HepG2 (cell line): ENCODE results near the gene ZNF630.
"Not testable (repeated sequence)": the region's sequence is repeated elsewhere in the genome, so short reads cannot be mapped to it uniquely, and the experiment has no call there.

ENCODE experiments used
- FOXA1 ChIP-seq, 2 experiments: fragments of 450-650 bp in 1 of 2; sonication (generic) in 1 of 2; formaldehyde crosslinking in 1 of 2; IDR thresholded peaks; 2 replicates each; pipeline versions ENCODE4 v1.4.0 to v1.6.1; 2016 to 2020; ENCODE audit warnings: missing genetic modification reagents in 1 of 2
- RAD21 ChIP-seq: fragments of 450-650 bp; formaldehyde crosslinking; IDR thresholded peaks from 2 replicates; pipeline ENCODE4 v1.5.0; 2020; ENCODE audit warnings: mild to moderate bottlenecking
- TF ChIP-seq, protein P1 (sequence below): sonication (generic); formaldehyde crosslinking; IDR thresholded peaks from 2 replicates; pipeline ENCODE4 v1.4.0; 2020; ENCODE audit warnings: missing genetic modification reagents, borderline replicate concordance
- TF ChIP-seq, protein P2 (sequence below): sonication (generic); formaldehyde crosslinking; IDR thresholded peaks from 2 replicates; pipeline ENCODE4 v1.5.0; 2020; ENCODE audit warnings: mild to moderate bottlenecking, missing genetic modification reagents, moderate library complexity

- TF ChIP-seq RAD21 (CRISPR knock-in tag); FOXA1 (IDR thresholded peaks at IDR 0.05); FOXA1 (CRISPR knock-in tag; IDR thresholded peaks at IDR 0.05): not testable (repeated sequence)
- TF ChIP-seq, protein P1, sequence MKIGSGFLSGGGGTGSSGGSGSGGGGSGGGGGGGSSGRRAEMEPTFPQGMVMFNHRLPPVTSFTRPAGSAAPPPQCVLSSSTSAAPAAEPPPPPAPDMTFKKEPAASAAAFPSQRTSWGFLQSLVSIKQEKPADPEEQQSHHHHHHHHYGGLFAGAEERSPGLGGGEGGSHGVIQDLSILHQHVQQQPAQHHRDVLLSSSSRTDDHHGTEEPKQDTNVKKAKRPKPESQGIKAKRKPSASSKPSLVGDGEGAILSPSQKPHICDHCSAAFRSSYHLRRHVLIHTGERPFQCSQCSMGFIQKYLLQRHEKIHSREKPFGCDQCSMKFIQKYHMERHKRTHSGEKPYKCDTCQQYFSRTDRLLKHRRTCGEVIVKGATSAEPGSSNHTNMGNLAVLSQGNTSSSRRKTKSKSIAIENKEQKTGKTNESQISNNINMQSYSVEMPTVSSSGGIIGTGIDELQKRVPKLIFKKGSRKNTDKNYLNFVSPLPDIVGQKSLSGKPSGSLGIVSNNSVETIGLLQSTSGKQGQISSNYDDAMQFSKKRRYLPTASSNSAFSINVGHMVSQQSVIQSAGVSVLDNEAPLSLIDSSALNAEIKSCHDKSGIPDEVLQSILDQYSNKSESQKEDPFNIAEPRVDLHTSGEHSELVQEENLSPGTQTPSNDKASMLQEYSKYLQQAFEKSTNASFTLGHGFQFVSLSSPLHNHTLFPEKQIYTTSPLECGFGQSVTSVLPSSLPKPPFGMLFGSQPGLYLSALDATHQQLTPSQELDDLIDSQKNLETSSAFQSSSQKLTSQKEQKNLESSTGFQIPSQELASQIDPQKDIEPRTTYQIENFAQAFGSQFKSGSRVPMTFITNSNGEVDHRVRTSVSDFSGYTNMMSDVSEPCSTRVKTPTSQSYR (CRISPR knock-in tag), result not testable (repeated sequence)
- TF ChIP-seq, protein P2, sequence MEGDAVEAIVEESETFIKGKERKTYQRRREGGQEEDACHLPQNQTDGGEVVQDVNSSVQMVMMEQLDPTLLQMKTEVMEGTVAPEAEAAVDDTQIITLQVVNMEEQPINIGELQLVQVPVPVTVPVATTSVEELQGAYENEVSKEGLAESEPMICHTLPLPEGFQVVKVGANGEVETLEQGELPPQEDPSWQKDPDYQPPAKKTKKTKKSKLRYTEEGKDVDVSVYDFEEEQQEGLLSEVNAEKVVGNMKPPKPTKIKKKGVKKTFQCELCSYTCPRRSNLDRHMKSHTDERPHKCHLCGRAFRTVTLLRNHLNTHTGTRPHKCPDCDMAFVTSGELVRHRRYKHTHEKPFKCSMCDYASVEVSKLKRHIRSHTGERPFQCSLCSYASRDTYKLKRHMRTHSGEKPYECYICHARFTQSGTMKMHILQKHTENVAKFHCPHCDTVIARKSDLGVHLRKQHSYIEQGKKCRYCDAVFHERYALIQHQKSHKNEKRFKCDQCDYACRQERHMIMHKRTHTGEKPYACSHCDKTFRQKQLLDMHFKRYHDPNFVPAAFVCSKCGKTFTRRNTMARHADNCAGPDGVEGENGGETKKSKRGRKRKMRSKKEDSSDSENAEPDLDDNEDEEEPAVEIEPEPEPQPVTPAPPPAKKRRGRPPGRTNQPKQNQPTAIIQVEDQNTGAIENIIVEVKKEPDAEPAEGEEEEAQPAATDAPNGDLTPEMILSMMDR (CRISPR knock-in tag), result not testable (repeated sequence)
These were observed 43.9 kb downstream of the ZNF630 start for GRCh38 chrX:48027545-48027944.
